Naive B cell (primary cell): ENCODE measurements around the gene PAK6. TPM values are rescaled to one million over a fixed set of nuclear protein-coding genes. Genes with fewer than 3 reads are reported as not detected.

Experiments used
- ATAC-seq, 2 donors: fragments of 150-1000 bp; cut with Tn5 transposase; 2 replicates each; pipeline ENCODE4 v1.10.0; 2021; ENCODE audit warnings: low read depth in 2 of 2, mild to moderate bottlenecking in 2 of 2, moderate library complexity in 2 of 2
- DNase-seq: peaks from one replicate; pipeline ENCODE4 v3.0.0; 2022
- H3K27ac Mint-ChIP-seq, 6 donors: one replicate each; pipeline ENCODE4 v1.8.0; 2020 to 2022; ENCODE audit warnings: mild to moderate bottlenecking in 6 of 6, mixed read lengths in 6 of 6, moderate library complexity in 5 of 6, inconsistent platforms in 2 of 6
- H3K27me3 Mint-ChIP-seq, 3 donors: one replicate each; pipeline ENCODE4 v1.8.0; 2021 to 2022; ENCODE audit warnings: mixed read lengths in 3 of 3, mild to moderate bottlenecking in 1 of 3
- H3K36me3 Mint-ChIP-seq, 2 donors: one replicate each; pipeline ENCODE4 v1.8.0; 2020 to 2022; ENCODE audit warnings: mixed read lengths in 2 of 2, inconsistent platforms in 1 of 2, mild to moderate bottlenecking in 1 of 2
- H3K4me1 Mint-ChIP-seq, 3 donors: one replicate each; pipeline ENCODE4 v1.8.0; 2020 to 2022; ENCODE audit warnings: mixed read lengths in 3 of 3, inconsistent platforms in 1 of 3, mild to moderate bottlenecking in 1 of 3, moderate library complexity in 1 of 3
- H3K4me3 Mint-ChIP-seq, 8 donors: one replicate each; pipeline ENCODE4 v1.8.0; 2020 to 2022; ENCODE audit warnings: mild to moderate bottlenecking in 8 of 8, mixed read lengths in 8 of 8, moderate library complexity in 8 of 8, inconsistent platforms in 2 of 8
- H3K9me3 Mint-ChIP-seq, 7 donors: one replicate each; pipeline ENCODE4 v1.8.0; 2020 to 2022; ENCODE audit warnings: mixed read lengths in 7 of 7, mild to moderate bottlenecking in 5 of 7, inconsistent platforms in 2 of 7, moderate library complexity in 1 of 7
- polyA plus RNA-seq, 6 donors: library from polyadenylated mRNA; unstranded; fragments of 300-500 nt; fragmentation: Illumina TruSeq; gene quantifications; one replicate each; pipeline ENCODE4 v1.2.3, GENCODE V29; 2021; ENCODE audit warnings: low read depth in 6 of 6

PAK6 gene
- polyA plus RNA-seq, 6 donors from 2014 or later = not detected

- Mint-ChIP-seq H3K36me3 (no peaks in the 10 kb centered on the region), H3K27ac (peak overlapping the region in 2 of 6 donors; percentile 56 to 80), H3K27me3 (peaks cover 26 to 40% (median 29%) of the 10 kb centered on the region in 3 donors), H3K9me3 (no peaks in the 10 kb centered on the region), H3K4me3 (peak overlapping the region; percentile 64 to 87 (median 80)), H3K4me1 (peaks cover 6 to 9% (median 7%) of the 10 kb centered on the region in 3 donors)
- ATAC-seq (peak; percentile 30 to 48), DNase-seq (no peak)
Observed at GRCh38 chr15:40253167-40253790, 14.4 kb downstream of the PAK6 start.

GRCh38 chr15:40254452-40254851 is 15.6 kb downstream of the PAK6 start:
- H3K9me3 Mint-ChIP-seq = no peaks in the 10 kb centered on the region

GRCh38 chr15:40255033-40255432 is 16.2 kb downstream of the PAK6 start:
- Mint-ChIP-seq H3K27me3 (peaks cover 26 to 47% (median 29%) of the 10 kb centered on the region in 3 donors), H3K9me3 (no peaks in the 10 kb centered on the region), H3K4me3 (no peak overlapping the region)

More at GRCh38 chr15:40254452-40254851, 15.6 kb downstream of the PAK6 start:
- Mint-ChIP-seq H3K27me3 (peaks cover 26 to 47% (median 29%) of the 10 kb centered on the region in 3 donors), H3K4me3 (peak overlapping the region in 1 of 8 donors; percentile 30), H3K27ac (no peak overlapping the region), H3K36me3 (no peaks in the 10 kb centered on the region), H3K4me1 (peaks cover 6 to 9% (median 7%) of the 10 kb centered on the region in 3 donors)
- ATAC-seq = no peak
- no peak for DNase-seq

GRCh38 chr15:40256638-40257235 is 17.9 kb downstream of the PAK6 start:
- H3K27me3 Mint-ChIP-seq = peaks cover 19 to 35% (median 19%) of the 10 kb centered on the region in 3 donors
- ATAC-seq (no peak), DNase-seq (no peak)
- no peak overlapping the region for H3K27ac Mint-ChIP-seq
- H3K9me3 Mint-ChIP-seq = no peaks in the 10 kb centered on the region
- H3K4me3 Mint-ChIP-seq = no peak overlapping the region
- H3K4me1 Mint-ChIP-seq = peaks cover 6 to 9% (median 7%) of the 10 kb centered on the region in 3 donors
- no peaks in the 10 kb centered on the region for H3K36me3 Mint-ChIP-seq

More at GRCh38 chr15:40255033-40255432, 16.2 kb downstream of the PAK6 start:
- ATAC-seq (no peak), DNase-seq (no peak)
- Mint-ChIP-seq H3K4me1 (peaks cover 6 to 9% (median 7%) of the 10 kb centered on the region in 3 donors), H3K27ac (no peak overlapping the region), H3K36me3 (no peaks in the 10 kb centered on the region)

- Mint-ChIP-seq H3K9me3 (no peaks in the 10 kb centered on the region), H3K4me1 (peaks cover 5 to 9% (median 6%) of the 10 kb centered on the region in 3 donors), H3K36me3 (no peaks in the 10 kb centered on the region), H3K27ac (no peak overlapping the region), H3K4me3 (no peak overlapping the region), H3K27me3 (peaks cover 16 to 34% (median 17%) of the 10 kb centered on the region in 3 donors)
- DNase-seq (no peak), ATAC-seq (no peak)
Observed at GRCh38 chr15:40257656-40258450, 19.0 kb downstream of the PAK6 start.

GRCh38 chr15:40258544-40258943 is 19.7 kb downstream of the PAK6 start:
- H3K4me3 Mint-ChIP-seq = no peak overlapping the region
- peaks cover 0 to 4% (median 0%) of the 10 kb centered on the region in 3 donors for H3K4me1 Mint-ChIP-seq
- H3K36me3 Mint-ChIP-seq = no peaks in the 10 kb centered on the region
- DNase-seq (no peak), ATAC-seq (no peak)
- no peaks in the 10 kb centered on the region for H3K9me3 Mint-ChIP-seq
- no peak overlapping the region for H3K27ac Mint-ChIP-seq
- peaks cover 9 to 27% (median 17%) of the 10 kb centered on the region in 3 donors for H3K27me3 Mint-ChIP-seq

- no peak overlapping the region for H3K4me3 Mint-ChIP-seq
- H3K36me3 Mint-ChIP-seq = no peaks in the 10 kb centered on the region
- DNase-seq = no peak
- H3K9me3 Mint-ChIP-seq = no peaks in the 10 kb centered on the region
- no peak overlapping the region for H3K27ac Mint-ChIP-seq
- H3K27me3 Mint-ChIP-seq = peaks cover 5 to 22% (median 13%) of the 10 kb centered on the region in 3 donors
- ATAC-seq = no peak
- H3K4me1 Mint-ChIP-seq = no peaks in the 10 kb centered on the region
Observed at GRCh38 chr15:40259021-40259420, 20.2 kb downstream of the PAK6 start.

- DNase-seq = no peak
- H3K27me3 Mint-ChIP-seq = peaks cover 0 to 6% (median 0%) of the 10 kb centered on the region in 3 donors
- H3K9me3 Mint-ChIP-seq = no peaks in the 10 kb centered on the region
- H3K36me3 Mint-ChIP-seq = no peaks in the 10 kb centered on the region
- ATAC-seq = no peak
- H3K4me3 Mint-ChIP-seq = no peak overlapping the region
- no peaks in the 10 kb centered on the region for H3K4me1 Mint-ChIP-seq
- peak overlapping the region in 1 of 6 donors; percentile 9 for H3K27ac Mint-ChIP-seq
Observed at GRCh38 chr15:40263024-40263754, 24.3 kb downstream of the PAK6 start.

GRCh38 chr15:40264321-40265153 is 25.7 kb downstream of the PAK6 start:
- Mint-ChIP-seq H3K9me3 (no peaks in the 10 kb centered on the region), H3K4me3 (no peak overlapping the region), H3K27ac (peak overlapping the region in 2 of 6 donors; percentile 2 to 14), H3K27me3 (no peaks in the 10 kb centered on the region), H3K36me3 (no peaks in the 10 kb centered on the region), H3K4me1 (no peaks in the 10 kb centered on the region)
- no peak for DNase-seq
- no peak for ATAC-seq

- no peak for DNase-seq
- no peaks in the 10 kb centered on the region for H3K4me1 Mint-ChIP-seq
- H3K27me3 Mint-ChIP-seq = no peaks in the 10 kb centered on the region
- H3K27ac Mint-ChIP-seq = no peak overlapping the region
- no peak overlapping the region for H3K4me3 Mint-ChIP-seq
- H3K9me3 Mint-ChIP-seq = no peaks in the 10 kb centered on the region
- no peak for ATAC-seq
- H3K36me3 Mint-ChIP-seq = no peaks in the 10 kb centered on the region
Observed at GRCh38 chr15:40265355-40265754, 26.5 kb downstream of the PAK6 start.

GRCh38 chr15:40265875-40266274 is 27.0 kb downstream of the PAK6 start:
- no peaks in the 10 kb centered on the region for H3K9me3 Mint-ChIP-seq
- H3K27me3 Mint-ChIP-seq = no peaks in the 10 kb centered on the region
- no peak overlapping the region for H3K4me3 Mint-ChIP-seq
- ATAC-seq = no peak
- H3K27ac Mint-ChIP-seq = no peak overlapping the region
- no peak for DNase-seq
- H3K4me1 Mint-ChIP-seq = no peaks in the 10 kb centered on the region
- H3K36me3 Mint-ChIP-seq = no peaks in the 10 kb centered on the region

- no peak for DNase-seq
- H3K27ac Mint-ChIP-seq = peak overlapping the region in 2 of 6 donors; percentile 35 to 44
- H3K36me3 Mint-ChIP-seq = no peaks in the 10 kb centered on the region
Observed at GRCh38 chr15:40266828-40267304, 28.0 kb downstream of the PAK6 start.

More at GRCh38 chr15:40266828-40267304, 28.0 kb downstream of the PAK6 start:
- Mint-ChIP-seq H3K9me3 (no peaks in the 10 kb centered on the region), H3K4me3 (no peak overlapping the region), H3K27me3 (no peaks in the 10 kb centered on the region), H3K4me1 (no peaks in the 10 kb centered on the region)
- no peak for ATAC-seq
